ENCODE results near the gene RYK.
"Not testable (repeated sequence)": the region's sequence is repeated elsewhere in the genome, so short reads cannot be mapped to it uniquely, and the experiment has no call there.

The RYK gene

DNA sequence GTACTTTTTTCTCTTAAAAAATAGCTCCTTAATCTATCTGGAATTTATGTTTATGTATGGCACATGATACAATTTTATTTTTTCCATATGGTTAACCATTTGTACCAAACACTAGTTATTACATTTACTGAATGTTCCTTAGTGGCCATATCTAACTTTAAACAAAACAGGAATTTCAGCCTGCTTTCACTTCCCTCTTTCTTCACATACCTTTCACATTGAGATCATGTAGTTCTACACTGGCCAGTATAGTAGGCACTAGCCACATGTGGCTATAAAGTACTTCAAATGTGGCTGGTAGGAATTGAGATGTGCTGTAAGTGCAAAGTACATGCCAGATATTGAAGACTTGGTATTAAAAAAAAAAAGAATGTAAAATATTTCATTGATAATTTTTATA is 4.7 kb upstream of the RYK start:
- DNase-seq (ENCODE audit: extremely low read depth in 1 of 2, low read depth in 1 of 2) = no peak

DNA sequence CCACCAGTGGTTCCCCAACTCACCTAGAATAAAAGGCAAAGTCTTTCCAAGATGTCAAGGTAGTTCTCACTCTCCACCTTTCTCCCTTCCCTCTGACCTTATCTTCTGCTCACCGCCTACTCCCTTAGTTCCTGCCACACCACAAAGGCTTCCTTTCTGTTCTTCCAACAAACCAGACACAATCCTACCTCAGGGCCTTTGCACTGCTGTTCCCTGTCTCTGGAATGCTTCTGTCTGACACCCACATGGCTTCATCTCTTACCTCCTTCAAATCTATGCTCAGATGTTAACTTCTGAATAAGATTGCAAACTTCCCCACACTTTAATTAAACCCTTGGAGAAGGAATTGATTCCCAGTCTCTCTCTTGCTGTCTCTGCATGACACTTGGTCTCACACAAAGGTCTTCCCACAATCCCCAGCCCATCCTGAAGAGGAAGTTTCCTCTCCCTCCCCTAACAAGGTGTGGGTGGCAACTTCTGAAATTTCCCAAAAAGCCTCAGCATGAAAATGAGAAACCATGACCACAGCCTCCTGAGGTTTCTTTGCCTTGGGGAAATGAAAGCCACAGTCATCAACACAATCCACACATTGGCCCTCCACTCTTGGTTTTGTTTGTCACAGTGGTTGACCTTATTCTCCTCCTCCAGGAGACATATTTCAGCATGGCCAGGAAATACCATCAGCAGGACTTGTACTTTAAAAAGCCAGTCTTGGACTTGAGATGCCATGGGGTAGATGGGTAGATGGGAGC is 3.0 kb upstream of the RYK start:
- no peak for DNase-seq (ENCODE audit: extremely low read depth in 1 of 2, low read depth in 1 of 2)

DNA sequence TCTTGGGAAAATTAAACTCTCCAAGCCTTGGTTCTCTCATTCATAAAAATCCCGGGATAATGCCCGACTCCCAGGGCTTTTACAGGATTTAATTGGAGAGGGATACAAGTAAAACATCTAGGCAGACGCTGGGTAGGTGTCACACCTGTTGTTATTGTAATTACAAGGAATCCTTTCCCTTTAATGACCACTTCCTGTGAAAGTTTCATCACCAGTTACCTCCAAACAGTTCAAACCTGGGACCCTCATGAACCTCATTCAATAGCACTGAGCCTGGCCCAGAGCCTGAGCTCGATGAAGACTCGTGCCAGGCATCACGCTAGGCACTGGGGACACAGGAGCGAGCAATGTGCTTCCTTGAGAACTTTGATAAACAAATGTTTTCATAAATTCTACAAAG is 2.1 kb upstream of the RYK start:
- DNase-seq (ENCODE audit: extremely low read depth in 1 of 2, low read depth in 1 of 2) = no peak

DNA sequence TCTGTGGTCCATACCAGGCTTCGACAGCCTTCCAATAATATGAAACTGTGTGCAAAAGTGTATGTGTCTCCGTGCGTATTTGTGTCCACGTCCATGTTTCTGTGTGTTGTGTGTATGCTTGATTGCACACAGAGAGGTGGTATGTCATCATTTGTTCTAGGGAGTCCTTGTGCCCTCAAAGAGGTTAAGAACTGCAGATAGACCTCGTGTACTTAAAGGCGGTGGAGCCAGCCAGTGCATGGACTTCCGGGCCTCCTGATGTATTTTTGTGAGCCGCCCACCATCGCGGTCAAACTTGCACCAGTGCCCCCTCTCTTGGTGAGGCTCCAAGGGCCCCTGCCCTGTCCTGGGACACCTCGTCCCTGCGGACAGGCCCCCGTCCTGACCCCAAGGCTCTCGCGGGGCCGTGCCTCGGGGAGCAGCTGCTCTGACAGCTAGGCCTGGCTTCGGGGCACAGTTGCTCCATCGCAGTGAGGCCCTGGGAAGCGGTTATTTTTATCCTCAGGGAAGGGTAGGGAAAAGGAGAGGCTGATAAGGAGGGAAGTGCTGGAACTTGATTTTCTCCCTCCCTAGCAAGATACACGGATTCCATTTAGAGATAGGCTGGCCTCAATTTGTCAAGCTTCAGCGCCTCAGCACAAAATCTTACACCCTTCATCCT is 1.2 kb upstream of the RYK start:
- DNase-seq (ENCODE audit: extremely low read depth in 1 of 2, low read depth in 1 of 2) = no peak

DNA sequence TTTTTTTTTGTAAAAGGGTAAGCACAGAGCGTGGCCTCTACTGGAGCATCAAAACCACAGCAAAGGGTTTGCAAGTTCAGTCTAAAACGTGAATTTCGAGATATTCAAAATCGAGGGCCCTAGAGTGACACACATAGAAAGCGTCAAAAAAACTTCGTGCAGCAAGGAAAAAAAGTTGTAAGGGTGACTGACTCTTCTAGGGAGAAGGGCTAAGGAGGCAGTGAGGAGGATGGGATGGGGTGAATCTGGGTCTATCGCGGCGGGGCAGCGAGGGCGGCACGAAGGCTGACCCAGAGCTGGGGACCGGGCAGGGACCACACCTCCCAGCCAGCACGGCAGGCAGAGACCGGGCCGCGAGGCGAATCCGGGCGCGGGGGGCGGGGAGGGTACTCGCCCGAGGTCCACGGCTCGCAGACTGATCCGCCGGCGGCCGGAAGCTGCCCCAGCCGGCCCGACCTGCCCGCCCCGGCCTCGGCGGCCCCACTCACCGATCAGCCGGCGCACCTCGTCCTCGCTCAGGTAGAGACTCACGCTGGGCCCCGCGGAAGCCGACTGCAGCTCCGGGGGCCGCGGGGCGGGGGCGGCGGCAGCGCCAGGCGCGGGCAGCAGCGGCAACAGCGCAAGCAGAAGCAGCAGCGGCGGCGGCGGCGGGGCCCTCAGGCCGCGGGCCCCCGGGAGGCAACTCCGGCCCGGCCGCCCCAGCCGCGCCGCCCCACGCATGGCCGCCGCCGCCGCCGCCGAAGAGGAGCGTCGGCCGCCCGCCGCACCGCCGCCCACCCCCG is 533 bp downstream of the RYK start:
- peak; percentile 1 to 34 for DNase-seq (ENCODE audit: extremely low read depth in 1 of 2, low read depth in 1 of 2)

DNA sequence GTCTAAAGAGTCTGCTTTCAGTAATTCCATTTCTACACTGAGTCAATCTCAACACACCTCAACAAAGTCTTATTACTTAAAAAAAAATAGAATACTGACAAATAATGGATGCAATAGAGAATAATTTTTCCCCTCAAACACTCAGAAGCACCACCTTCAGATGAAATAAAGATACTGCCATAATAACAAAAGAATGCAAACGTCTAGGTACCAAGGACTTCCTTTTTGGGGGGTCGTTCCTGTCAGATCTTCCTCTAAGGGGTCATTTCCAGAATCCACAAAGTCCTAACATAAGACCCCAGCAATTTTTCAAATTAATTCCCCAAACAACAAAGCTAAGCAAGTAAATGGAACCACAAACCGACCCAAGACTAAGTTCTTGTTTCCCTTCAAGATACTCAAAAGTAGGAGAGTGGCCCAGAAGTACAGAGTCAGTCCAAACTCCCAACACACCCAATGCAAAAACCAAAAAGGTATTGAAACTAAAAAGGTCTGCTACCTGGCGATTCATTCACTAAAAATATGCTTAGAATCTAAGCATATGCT is 1.3 kb downstream of the RYK start:
- DNase-seq (ENCODE audit: extremely low read depth in 1 of 2, low read depth in 1 of 2) = no peak

DNA sequence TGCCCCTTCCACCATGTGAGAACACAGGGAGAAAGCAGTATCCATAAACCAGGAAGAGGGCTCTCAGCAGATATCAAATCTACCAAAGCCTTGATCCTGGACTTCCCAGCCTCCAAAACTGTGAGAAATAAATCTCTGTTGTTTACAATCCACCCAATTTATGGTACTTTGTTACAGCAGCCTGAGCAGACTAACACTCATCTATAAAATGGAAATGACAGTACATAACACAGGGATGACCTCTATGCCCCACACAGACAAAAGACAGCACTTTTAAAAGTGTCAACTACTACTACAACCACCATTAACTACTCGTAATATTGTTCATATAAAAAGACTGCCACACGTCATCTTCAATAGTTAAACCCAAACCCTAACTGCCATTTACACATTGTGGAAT is 5.7 kb downstream of the RYK start:
- no peak for DNase-seq (ENCODE audit: extremely low read depth in 1 of 2, low read depth in 1 of 2)

DNA sequence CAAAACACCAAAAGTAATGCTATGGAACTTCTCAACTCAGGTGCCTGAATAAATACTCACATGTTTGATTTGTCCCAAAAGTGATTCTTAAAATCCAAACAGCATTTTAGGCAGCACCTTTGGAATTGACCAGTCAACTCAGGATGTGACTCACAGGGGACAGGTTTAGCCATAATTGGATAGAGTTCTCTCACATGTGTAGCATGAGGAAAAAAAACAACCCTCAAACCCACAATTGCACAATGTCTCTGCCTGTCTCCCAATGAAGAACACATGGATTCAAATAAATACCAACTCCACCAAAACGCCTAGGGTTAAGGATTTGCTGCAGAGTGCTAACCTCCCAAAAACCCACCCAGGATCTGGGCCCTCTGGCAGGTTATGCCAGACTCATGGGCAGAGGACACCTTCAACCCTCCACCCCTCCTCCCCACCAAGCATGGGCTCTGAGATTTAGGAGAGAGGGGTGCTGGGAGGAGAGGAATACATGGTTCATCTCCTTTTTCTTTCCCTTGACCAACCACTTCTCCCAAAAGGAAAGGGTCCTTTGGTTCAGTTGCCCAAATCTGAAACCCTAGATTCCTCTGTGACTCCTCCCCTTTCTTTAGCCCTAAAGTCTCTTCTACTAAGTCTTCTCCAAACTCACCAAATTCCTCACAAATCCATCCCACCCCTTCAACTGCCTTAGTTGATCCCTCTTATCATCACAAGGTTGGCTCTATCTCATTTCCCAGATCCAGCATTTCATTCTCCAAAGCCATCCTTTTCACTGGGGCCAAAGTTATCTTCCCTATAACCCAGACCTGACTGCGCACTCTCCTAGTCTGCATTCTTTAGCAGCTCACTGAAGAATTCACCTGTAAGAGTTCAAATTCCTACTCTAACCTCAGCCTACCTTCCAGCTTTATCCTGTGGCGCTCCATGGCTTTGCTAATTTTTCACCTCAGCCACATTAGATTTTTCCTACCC is 7.7 kb downstream of the RYK start:
- no peak for DNase-seq (ENCODE audit: extremely low read depth in 1 of 2, low read depth in 1 of 2)

DNA sequence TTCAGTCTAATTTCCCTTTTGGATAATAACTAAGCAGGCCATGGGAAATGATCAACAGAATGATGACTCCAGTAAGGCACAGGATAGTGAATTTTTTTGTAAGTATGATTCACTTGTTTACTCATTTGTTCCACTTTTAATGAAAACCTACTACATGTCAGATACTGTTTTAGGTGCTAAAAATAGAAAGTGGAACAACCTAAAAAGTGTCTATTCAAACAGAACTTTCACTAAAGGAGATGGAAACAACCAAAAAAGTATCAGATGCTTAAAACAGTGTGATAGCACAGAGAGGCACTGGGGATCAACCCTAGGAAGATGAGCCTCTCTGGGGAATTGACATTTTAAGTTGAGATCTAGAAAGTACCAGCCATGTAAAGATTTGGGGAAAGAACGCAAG is 11.1 kb downstream of the RYK start:
- DNase-seq (ENCODE audit: extremely low read depth in 1 of 2, low read depth in 1 of 2) = no peak

DNA sequence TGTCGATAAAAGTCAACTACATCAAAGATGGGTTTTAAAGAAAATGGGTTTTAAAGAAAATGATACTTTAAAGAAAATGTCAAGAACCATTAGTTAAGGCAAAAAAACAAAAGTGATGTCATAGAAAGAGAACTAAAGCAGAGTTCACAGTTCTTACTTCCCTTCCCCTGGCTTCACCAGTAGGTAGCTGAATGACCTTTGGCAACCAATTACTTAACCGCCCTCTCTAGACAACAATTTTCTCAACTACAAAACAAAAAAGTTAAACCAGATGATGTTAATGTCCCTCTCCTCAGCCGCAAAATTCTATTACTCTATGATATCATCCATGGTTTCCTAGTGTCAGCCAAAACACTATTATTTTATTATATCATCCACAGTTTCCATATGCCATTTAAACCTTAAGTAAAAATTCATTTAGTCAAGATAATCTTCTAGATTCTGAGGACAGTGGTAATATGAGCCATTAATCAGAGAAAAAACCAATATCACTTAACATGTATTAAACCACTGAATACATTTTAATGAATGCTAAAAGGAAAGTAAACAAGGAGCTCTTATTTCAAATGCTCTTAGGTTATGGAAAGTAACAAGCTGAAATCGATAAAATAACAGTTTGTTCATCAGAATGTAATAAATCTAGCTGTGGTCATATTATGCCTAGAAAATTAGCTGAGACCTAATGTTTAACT is 13.1 kb downstream of the RYK start:
- DNase-seq (ENCODE audit: extremely low read depth in 1 of 2, low read depth in 1 of 2) = no peak

DNA sequence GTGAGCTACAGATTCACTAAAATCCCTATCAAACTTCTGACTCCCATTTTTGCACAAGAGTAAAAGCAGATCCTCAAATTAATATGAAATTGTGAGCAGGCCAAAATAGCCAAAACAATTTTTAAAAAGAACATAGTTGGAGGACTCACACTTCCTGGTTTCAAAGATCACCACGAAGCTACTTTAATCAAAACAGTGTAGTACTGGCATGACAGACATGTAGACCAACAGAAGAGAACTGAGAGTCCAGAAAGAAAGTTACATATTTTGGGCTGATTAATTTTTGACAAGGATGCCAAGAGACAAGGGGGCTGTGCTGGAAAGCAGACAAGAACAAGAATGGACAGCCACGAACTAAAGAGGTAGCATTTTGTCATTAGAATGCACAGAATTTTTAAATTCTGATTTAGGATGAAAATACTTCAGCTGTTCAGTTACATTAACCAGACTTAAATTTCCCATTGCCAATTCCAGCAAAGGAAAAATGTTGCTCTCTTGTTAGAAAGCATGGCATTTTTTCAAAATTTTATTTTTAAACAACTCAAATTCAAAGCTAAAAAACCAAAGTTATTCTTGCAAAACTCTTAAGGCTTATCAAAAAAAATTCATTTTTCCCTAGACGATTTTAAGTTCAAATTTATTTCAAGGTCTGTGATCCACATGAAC is 14.0 kb downstream of the RYK start:
- no peak for DNase-seq (ENCODE audit: extremely low read depth in 1 of 2, low read depth in 1 of 2)

DNA sequence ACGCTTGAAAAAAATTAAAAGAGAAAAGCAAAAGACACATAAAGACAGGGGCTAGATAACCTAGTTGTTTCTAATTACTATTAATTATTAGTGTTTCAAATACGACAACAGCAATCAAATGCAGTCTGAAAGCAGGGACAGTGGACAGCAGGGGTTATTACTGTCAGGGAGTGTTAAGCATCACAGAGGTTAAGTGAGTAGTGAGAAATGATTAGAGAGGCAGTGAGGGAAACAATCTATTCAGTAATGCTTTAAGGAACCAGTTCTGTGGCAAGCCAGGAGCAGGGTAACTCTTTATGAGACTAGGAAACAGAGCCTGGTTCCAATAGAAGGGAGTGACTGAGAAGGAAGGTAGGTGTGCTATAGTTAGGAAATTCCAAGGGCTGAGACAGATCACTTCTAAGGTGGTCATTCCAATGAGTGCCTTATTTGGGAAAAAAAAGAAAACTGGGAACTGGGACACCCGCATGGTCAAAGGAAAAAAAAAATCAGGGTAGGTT is 15.0 kb downstream of the RYK start:
- DNase-seq (ENCODE audit: extremely low read depth in 1 of 2, low read depth in 1 of 2) = no peak

DNA sequence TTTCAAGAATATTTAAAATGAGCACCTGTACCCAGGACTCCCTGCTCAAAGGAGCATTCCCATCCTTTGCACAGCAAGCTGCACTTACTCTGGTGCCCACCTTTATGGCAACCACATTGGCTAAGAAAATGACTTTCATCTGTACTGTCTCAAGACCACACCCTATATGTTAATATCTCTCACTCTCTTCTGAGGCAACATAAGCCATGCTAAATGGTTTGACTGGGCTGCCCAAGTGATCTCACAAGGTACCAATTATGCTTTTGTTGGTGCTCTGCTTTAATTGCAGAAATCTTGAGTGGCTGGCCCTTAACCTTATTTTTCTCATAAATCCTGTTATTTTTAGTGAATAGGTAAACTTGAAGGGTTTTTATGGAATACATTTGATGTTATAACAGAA is 17.7 kb downstream of the RYK start:
- no peak for DNase-seq (ENCODE audit: extremely low read depth in 1 of 2, low read depth in 1 of 2)

DNA sequence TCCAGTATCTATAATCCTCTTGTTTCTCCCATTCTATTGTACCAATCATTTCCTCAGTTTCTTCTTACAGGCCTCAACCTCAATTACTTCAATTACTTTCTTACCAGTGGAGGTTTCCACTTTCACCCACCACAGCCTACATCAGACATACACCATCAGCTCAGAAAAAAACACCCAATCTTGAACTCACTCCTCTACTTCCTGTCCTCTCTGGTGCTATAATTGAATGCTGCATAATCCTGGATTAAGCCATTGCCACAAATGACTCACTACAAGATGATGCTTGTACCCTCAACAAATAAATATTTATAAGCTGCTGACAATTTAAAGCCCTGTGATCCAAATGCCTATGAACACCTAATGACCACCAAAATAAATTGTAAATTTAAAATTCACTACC is 18.5 kb downstream of the RYK start:
- no peak for DNase-seq (ENCODE audit: extremely low read depth in 1 of 2, low read depth in 1 of 2)

DNA sequence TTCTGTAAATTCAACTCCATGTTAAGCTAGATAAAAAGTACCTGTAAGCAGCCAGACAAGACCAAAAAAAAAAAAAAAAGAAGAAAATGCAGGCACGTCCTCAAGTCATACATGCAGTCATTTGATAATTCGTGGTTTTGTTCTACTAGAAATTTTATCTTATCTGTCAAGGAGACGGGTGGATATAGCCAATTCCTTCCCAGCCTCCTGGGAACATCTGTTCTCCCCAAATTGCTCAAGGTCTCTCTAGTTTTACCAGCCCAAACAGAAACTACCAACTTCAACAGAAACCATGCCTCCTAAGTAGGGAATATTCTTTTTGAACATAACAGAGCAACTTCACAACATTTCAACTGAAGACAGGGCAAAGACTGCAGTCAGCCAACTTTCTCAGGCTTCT is 19.5 kb downstream of the RYK start:
- no peak for DNase-seq (ENCODE audit: extremely low read depth in 1 of 2, low read depth in 1 of 2)

DNA sequence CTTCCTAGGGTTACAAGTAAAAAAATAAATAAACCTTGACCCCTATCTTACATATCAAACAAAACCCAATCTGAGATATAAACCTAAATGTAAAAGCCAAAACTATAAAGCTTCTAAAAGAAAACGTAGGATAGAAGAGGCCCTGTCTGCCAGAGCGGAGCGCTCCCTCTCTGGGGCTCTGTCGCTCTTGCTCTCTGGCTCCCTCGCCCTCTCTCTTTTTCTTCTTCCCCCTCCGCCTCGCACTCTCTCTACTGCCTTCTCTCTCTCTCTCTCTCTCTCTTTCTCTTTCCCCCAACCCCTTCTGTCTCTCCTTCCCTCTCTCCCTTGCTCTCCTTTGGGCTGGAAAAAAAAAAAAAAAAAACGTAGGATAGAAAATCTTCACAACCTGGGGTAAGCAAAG is 21.6 kb downstream of the RYK start:
- DNase-seq (ENCODE audit: extremely low read depth in 1 of 2, low read depth in 1 of 2) = no peak

DNA sequence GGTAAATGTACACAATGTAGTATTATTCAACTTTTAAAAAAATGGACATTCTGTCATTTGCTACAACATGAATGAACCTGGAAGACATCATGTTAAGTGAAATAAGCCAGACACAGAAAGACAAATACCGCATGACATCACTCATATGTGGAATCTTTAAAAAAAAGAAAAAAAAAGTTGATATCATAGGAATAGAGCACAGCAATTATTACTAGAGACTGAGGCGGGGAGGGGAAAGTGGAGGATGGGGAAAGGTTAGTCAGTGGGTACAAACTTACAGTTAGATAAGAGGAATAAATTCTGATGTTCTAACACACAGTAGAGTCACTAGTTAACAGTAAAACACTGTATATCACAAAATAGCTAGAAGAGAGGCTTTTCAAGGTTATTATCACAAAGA is 22.2 kb downstream of the RYK start:
- no peak for DNase-seq (ENCODE audit: extremely low read depth in 1 of 2, low read depth in 1 of 2)

DNA sequence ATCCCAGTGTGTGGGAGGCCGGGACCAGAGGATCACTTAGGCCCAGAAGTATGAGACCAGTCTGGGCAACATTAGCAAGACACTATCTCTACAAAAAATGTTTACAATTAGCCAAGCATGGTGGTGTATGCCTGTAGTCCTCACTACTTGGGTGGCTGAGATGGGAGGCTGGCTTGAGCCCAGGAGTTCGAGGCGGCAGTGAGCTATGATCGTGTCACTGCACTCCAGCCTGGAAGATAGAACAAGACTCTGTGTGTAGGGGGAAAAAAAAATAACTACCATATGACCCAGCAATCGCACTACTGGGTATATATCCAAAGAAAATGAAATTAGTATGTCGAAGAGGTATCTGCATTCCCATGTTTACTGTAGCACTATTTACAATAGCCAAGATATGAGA is 22.6 kb downstream of the RYK start:
- DNase-seq (ENCODE audit: extremely low read depth in 1 of 2, low read depth in 1 of 2) = no peak

DNA sequence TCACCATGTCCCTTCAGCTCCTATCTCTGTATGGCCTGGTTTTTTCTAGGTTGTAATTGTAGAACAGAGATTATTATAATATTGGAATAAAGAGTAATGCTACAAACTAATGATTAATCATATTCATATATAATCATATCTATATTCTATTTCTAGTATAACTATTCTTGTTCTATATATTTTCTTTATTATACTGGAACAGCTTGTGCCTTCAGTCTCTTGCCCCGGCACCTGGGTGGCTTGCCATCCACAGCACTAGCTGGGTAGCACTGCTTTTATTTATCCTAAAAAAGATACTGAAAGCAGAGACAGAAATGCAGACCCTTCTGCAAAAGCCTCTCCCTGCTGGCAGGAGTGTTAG is 25.9 kb downstream of the RYK start:
- not testable (repeated sequence) for DNase-seq (ENCODE audit: extremely low read depth in 1 of 2, low read depth in 1 of 2)

Measured in activated CD8-positive, alpha-beta memory T cell treated with anti-CD3 and anti-CD28 coated beads for 1 hour (primary cell).